NCI-H345 treated with DMSO at 0.1 percent for 48 hours (cell line): Measurements from ENCODE around the gene DLK1.

Experiments used
- DNase-seq: peaks from one replicate; lab custom pipeline; 2025; ENCODE audit not compliant: unreplicated experiment; lab: John Stamatoyannopoulos, UW

Gene DLK1

GRCh38 chr14:100726550-100727085 is at the start of gene DLK1:
Gene DLK1, plus strand, starts transcription at chr14:100726892. Its CDS starts 177 bp downstream, at chr14:100727069.
- no peak for DNase-seq

DNA sequence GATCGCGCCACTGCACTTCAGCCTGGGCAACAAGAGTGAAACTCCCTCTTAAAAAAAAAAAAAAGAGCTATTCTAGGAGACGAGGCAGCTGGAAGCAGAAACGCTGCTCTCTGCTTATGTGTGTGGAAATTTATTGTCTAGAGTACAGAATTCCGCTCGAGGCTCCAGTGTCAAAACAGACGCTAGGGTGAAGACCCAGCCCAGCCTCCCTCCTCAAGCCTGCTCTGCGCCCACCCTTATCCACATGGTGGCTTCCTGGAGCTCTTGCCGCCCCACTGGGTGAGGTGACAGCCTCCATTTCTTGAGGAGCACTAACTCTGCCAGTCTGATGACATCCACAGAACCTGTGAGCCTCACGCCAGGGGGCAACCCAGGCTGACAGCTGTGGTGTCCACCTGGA is 49.5 kb upstream of the DLK1 start:
- DNase-seq = no peak

DNA sequence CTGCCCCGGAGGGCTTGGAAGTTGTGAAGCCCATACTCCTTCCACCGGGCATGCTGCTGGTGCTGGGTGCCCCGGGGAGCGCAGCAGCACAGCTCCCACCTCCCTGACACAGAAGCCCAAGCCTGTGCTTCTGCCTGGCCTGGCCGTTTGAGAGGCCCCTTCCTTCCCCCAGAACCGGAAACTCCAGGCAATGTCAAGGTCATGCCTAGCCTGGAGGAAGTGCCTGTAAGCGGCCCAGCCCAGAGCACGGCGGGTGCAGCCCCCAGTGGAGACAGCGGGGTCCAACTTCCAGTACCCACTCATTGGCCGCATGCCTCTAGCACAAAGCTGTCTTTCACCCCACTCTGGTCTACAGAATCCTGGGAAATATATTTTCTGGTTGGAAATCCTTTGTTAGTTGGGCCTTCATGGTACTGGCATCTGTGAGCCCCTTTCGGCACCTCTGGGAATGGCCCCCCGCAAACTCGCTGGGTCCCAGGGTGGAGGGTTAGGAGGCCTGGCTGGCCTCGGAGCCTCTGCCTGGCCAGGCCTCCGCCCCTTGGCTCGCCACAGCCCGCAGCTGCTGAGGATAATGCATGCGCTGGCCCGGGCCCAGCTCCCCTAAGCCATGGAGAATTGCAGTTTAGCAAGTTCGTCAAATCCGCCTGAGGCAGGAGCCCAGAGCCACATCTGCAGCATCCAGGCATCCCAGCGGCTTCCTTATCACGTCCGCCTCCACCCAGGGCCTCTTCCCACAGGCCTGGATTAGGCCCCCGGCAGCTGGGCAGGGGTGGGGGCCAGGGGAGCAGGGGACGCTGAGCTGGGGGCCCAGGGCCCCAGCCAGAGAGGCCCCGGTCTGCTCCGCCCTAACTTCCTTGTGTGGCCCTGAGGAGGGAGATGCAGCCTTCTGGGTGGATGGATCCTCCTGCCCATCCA is 48.9 kb upstream of the DLK1 start:
- peak; percentile 35 for DNase-seq

- no peak for DNase-seq
Observed at GRCh38 chr14:100678469-100678828, 48.2 kb upstream of the DLK1 start.

DNA sequence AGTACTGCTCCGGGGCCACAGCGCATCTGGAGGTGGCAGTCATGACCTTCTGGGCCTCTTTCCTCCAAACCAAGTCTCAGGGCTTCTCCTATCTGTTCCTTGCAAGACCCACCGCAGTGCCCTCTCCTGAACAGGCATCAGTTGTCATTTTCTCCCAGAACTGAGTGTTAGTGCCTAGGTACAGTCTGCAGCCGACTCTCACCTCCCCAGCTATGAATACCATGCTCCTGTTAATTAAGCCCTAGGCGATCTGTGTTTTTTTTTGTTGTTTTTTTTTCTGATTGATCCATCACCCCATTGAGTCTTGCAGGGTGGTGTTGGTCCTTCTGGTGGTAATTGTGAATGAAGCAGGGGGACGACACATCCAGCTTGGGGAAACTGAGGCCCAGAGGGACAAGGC is 47.5 kb upstream of the DLK1 start:
- no peak for DNase-seq

DNA sequence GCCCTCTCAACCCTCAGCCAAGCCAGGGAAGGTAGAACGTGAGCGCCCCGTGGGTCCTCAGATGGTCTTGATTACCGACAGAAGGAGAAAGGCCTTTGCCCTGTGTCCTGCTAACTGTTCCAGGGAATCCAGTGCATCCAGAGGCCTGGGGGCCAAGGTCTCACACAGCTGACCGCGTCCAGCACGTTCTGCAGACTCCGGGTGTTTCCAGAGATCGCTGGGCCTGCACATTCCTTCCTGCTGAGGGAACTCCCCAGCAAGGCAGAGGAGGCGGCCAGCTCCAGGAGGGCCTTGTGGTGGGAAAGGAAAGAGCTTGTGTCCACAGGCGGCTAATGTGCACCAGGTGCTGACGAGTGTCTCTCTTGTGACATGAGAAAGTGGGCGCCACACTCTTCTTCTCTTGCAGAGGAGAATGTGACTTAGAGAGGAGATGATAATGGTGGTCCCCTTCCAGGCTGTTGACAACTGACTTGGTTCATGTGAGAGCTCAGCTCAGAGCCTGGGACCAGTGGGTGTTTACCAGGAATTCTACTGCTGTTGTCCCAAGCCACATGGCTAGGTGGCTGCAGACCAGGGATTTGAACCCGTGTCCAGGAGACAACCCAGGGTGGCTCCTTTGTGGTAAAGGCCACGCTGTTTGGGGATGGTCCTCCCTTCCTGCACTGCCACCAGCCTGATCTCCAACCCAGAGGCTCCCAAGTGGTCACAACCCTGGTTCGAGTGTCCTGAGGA is 46.8 kb upstream of the DLK1 start:
- no peak for DNase-seq

DNA sequence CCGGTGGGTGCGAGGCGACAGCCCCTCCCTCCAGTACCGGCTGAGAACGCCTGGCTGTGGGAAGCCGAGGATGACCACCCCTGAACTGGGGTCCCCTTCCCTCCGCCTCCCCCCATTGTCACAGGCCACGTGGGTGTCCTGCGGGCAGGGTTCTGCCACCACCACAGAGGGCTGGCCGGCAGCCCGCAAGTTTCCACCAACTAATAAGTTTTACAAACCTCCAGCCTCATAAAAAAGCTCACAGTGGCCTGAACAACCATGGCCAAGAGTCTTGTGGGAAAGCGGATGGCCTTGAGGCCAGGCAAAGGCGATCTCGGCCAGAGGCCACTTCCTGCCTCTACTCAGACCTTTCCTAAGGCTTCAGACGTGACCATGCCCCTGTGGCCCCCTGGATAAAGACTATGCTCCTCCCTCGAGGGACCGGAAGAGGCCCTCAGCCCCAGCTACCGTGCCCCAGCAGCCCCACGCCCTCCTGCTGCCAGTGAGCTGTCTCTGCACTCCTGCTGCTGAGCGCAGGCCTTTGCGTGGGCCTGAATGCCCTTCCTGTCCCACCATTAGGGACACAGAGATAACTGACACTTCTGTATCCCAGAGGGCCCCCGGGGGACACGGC is 46.1 kb upstream of the DLK1 start:
- no peak for DNase-seq

GRCh38 chr14:100681111-100681510 is 45.6 kb upstream of the DLK1 start:
- no peak for DNase-seq

DNA sequence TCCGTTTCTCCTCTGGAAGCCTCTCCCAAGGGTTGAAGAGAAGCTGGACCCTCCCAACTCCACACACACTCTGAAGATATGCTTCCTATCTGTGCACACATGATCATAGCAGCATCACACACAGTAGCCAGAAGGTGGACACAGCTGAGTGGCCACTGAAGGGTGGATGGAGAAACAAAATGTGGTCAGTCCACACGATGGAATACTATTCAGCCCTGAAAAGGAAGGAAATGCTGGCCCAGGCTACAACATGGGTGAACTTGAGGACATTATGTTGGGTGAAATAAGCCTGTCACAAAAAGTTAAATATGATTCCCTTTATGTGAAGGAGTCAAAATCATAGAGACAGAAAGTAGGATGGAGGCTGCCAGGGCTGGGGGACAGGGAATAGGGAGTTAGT is 43.9 kb upstream of the DLK1 start:
- DNase-seq = no peak

- DNase-seq = no peak
Observed at GRCh38 chr14:100683578-100683977, 43.1 kb upstream of the DLK1 start.

- no peak for DNase-seq
Observed at GRCh38 chr14:100684154-100684553, 42.5 kb upstream of the DLK1 start.

DNA sequence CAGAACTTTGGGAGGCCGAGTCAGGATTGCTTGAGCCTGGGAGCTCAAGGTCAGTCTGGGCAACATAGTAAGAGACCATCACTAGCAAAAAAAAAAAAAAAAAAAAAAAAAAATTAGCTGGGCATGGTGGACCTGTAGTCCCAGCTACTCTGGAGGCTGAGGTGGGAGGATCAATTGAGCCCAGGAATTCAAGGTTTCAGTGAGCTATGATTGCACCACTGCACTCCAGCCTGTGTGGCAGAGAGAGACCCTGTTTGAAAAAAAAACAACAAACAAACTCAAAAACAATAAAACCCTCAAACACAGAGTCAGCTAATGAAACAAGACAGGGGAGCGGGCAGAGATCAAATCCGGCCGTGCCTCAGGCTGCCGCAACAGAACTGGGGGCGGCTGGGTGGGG is 41.7 kb upstream of the DLK1 start:
- DNase-seq = no peak

DNA sequence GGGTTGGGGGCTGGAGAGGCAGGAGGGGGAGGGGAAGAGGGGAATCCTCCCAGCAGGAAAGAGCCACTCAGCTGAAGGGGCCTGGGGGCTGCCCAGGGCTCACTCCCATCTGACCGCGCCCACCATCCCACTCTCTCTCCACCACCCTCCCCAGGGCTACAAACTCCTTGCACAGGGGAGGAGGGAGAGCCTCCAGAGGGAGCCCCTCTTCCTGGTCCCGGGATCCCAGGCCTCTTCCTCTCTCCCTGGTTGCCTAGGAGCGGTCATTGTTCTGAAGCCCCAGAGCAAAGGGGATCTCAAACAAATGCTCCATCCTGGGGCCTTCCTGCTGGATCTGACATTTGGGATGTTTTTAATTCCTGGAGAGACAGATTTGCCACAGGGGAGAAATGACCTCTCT is 39.8 kb upstream of the DLK1 start:
- DNase-seq = no peak

DNA sequence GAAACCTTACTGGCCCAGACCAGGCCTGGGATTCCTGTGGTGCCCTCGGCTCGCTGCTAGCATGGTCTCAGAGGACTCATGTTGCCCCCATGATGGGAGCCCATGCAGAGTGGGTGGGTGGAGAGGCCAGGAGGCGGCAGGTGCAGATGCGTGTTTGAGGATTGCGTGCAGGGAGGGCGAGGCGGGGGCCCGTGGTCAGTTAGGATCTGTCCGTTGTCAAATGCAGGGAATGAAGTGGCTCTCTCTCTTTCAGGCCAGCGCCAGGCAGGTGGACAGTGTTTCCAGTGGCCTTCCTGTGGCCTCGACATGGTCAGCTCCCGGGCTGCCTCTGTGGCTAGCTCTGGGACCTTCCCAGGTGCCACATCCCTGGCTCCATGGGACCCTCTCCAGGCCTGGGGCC is 39.3 kb upstream of the DLK1 start:
- no peak for DNase-seq

GRCh38 chr14:100688051-100688450 is 38.6 kb upstream of the DLK1 start:
- no peak for DNase-seq

- no peak for DNase-seq
Observed at GRCh38 chr14:100688598-100689461, 37.9 kb upstream of the DLK1 start.

GRCh38 chr14:100690672-100691071 is 36.0 kb upstream of the DLK1 start:
- no peak for DNase-seq

DNA sequence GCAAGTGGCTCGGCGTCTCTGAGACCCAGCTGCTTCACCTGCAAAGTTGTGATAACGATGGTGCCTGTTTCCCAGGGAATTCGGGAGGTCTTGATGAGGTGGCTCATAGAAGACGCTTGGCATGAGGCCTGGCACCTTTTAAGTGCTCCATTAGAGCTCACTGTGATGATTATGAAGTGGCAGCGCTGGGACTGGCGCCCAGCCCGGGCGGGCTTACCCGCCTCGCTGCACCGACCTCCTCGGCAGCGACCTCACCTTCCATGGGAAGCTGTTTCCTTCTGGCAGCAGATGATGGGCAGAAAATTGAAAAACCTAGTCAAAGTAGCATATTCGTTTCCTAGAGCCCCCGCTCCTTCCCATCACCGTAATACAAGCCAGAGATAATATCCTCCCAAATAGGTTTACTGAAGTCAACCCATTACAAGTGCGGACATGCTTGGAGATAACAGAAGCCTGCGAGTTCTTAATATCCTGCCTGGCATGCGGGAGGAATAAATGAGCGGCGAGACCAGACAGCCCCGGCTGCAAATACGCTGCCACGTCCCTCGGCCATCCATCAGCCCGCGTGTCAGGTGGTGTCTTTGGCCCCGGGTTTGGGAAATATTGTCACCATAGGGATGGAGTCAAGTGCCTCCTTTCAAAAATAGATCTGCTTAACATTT is 35.2 kb upstream of the DLK1 start:
- peak; percentile 54 for DNase-seq

GRCh38 chr14:100692256-100692655 is 34.4 kb upstream of the DLK1 start:
- no peak for DNase-seq

- DNase-seq = peak; percentile 84
Observed at GRCh38 chr14:100692859-100693558, 33.7 kb upstream of the DLK1 start.
